ENCODE measurements around the gene DTNBP1.

GRCh38 chr6:15496345-15497131, 166.3 kb downstream of the DTNBP1 start:
- no peak for TF ChIP-seq CTCF (conservative IDR thresholded peaks at IDR 0.05; ENCODE audit: low read depth, low read length)
- no peak for TF ChIP-seq EZH2 (IDR thresholded peaks at IDR 0.05; ENCODE audit: borderline replicate concordance, low read depth, low read length, poor library complexity, severe bottlenecking)

Data from A673 (cell line).